Smooth muscle cell (in vitro differentiated cells): ENCODE results near the gene FAM76A. TPM values are rescaled to one million over a fixed set of nuclear protein-coding genes. Genes with fewer than 3 reads are reported as not detected.
"Not testable (repeated sequence)": the region's sequence is repeated elsewhere in the genome, so short reads cannot be mapped to it uniquely, and the experiment has no call there.

Source experiments
- DNase-seq: peaks from one replicate; lab custom pipeline; 2025; ENCODE audit not compliant: unreplicated experiment; lab: John Stamatoyannopoulos, UW
- H2AFZ ChIP-seq: fragments of 200-600 bp; sonication (generic); 2 replicates; pipeline ENCODE4 v1.6.0; 2016; ENCODE audit warnings: antibody characterized with exemption, low read depth, mild to moderate bottlenecking
- H3F3A ChIP-seq: fragments of 200-600 bp; sonication (generic); 2 replicates; pipeline ENCODE4 v1.6.0; 2017; ENCODE audit warnings: antibody characterized with exemption, low read depth
- H3K27ac ChIP-seq: fragments of 200-600 bp; sonication (generic); 2 replicates; pipeline ENCODE4 v1.5.1; 2016; ENCODE audit warnings: low read depth, mild to moderate bottlenecking
- H3K27me3 ChIP-seq: fragments of 200-600 bp; sonication (generic); 2 replicates; pipeline ENCODE4 v1.6.1; 2016; ENCODE audit warnings: low read depth, mild to moderate bottlenecking
- H3K36me3 ChIP-seq: fragments of 200-600 bp; sonication (generic); 2 replicates; pipeline ENCODE4 v1.5.1; 2016; ENCODE audit warnings: low read depth
- H3K4me1 ChIP-seq: fragments of 200-600 bp; sonication (generic); 2 replicates; pipeline ENCODE4 v1.5.1; 2016; ENCODE audit warnings: low read depth
- H3K4me2 ChIP-seq: fragments of 200-600 bp; sonication (generic); 2 replicates; pipeline ENCODE4 v1.6.0; 2016; ENCODE audit warnings: mild to moderate bottlenecking
- H3K4me3 ChIP-seq: fragments of 200-600 bp; sonication (generic); 2 replicates; pipeline ENCODE4 v1.5.1; 2016; ENCODE audit warnings: mild to moderate bottlenecking
- H3K79me2 ChIP-seq: fragments of 200-600 bp; sonication (generic); 2 replicates; pipeline ENCODE4 v1.6.0; 2016; ENCODE audit warnings: low read depth, mild to moderate bottlenecking
- H3K9ac ChIP-seq: fragments of 200-600 bp; sonication (generic); 2 replicates; pipeline ENCODE4 v1.6.0; 2016; ENCODE audit warnings: low read depth
- H3K9me3 ChIP-seq: fragments of 200-600 bp; sonication (generic); replicated peaks from 2 replicates; pipeline ENCODE4 v1.5.1; 2016; ENCODE audit warnings: low read depth
- H4K20me1 ChIP-seq: fragments of 200-600 bp; sonication (generic); 2 replicates; pipeline ENCODE4 v1.6.0; 2016; ENCODE audit warnings: low read depth
- WGBS: methylation state at CpG from one replicate; pipeline ENCODE4 v1.1.7; 2016; ENCODE audit warnings: low lambda C conversion rate; 5-methylcytosine and 5-hydroxymethylcytosine counted together
- polyA plus RNA-seq: library from polyadenylated mRNA; unstranded; fragments of >200 nt; fragmentation: Nextera tagmentation; extraction: Ambion mirVana; gene quantifications from 2 replicates; pipeline ENCODE4 v1.2.1, GENCODE V29; 2016
- total RNA-seq: library from RNA; depleted of rRNA; stranded (reverse); fragments of >200 nt; gene quantifications from 2 replicates; pipeline ENCODE4 v1.2.3, GENCODE V29; 2014
- TF ChIP-seq, protein P1 (sequence below): fragments of 200-600 bp; sonication (generic); IDR thresholded peaks from 2 replicates; pipeline ENCODE4 v1.5.1; 2017; ENCODE audit warnings: borderline replicate concordance, mild to moderate bottlenecking, antibody characterized with exemption; ENCODE audit not compliant: insufficient read depth, poor library complexity, severe bottlenecking

The FAM76A gene
- total and polyA plus RNA-seq, 2 experiments from 2014 or later: 3.1 to 9.0 TPM

- peaks cover 15% of the 10 kb centered on the region for H3K36me3 ChIP-seq
- H3F3A ChIP-seq: no peaks in the 10 kb centered on the region
- H4K20me1 ChIP-seq: peaks cover 54% of the 10 kb centered on the region
- peaks cover 51% of the 10 kb centered on the region for H3K79me2 ChIP-seq
- no peak overlapping the region for H2AFZ ChIP-seq
- H3K4me3 ChIP-seq: no peak overlapping the region
- no peaks in the 10 kb centered on the region for H3K27me3 ChIP-seq
- DNase-seq: no peak
- no peak overlapping the region for H3K4me2 ChIP-seq
- TF ChIP-seq, protein P1, sequence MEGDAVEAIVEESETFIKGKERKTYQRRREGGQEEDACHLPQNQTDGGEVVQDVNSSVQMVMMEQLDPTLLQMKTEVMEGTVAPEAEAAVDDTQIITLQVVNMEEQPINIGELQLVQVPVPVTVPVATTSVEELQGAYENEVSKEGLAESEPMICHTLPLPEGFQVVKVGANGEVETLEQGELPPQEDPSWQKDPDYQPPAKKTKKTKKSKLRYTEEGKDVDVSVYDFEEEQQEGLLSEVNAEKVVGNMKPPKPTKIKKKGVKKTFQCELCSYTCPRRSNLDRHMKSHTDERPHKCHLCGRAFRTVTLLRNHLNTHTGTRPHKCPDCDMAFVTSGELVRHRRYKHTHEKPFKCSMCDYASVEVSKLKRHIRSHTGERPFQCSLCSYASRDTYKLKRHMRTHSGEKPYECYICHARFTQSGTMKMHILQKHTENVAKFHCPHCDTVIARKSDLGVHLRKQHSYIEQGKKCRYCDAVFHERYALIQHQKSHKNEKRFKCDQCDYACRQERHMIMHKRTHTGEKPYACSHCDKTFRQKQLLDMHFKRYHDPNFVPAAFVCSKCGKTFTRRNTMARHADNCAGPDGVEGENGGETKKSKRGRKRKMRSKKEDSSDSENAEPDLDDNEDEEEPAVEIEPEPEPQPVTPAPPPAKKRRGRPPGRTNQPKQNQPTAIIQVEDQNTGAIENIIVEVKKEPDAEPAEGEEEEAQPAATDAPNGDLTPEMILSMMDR: no peak
- peak overlapping the region; percentile 31 for H3K27ac ChIP-seq
- H3K9me3 ChIP-seq: no peaks in the 10 kb centered on the region
- no peak overlapping the region for H3K9ac ChIP-seq
- H3K4me1 ChIP-seq: no peaks in the 10 kb centered on the region
Observed at GRCh38 chr1:27787895-27788294, 62.1 kb downstream of the FAM76A start.

DNA sequence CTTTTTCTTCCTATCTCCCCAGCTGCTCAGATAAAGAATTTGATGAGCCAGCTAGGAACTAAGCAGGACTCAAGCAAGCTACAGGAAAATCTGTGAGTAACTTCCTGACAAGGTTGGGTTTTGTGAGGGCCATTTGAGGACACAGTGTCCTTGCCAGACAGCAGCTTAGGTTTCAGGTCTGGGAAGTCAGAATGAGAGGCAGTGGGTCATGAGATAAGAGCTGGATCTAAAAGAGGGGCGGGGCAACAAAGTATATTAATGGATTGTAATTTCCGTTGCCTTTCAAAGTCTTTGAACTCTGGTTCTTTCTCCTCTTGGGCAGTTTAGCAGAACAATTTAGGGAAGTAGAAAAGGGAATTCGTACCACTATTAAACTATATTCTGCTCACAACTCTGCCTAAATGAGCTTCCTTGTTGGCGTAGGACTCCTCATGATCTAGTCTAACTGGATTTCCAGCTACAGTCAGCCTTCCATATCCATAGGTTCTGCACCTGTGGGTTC lies 63.8 kb downstream of the FAM76A start:
- no peaks in the 10 kb centered on the region for H3K9me3 ChIP-seq
- no peak overlapping the region for H3K9ac ChIP-seq
- H3F3A ChIP-seq: no peaks in the 10 kb centered on the region
- no peak for DNase-seq
- TF ChIP-seq, protein P1: no peak
- peaks cover 37% of the 10 kb centered on the region for H4K20me1 ChIP-seq
- H2AFZ ChIP-seq: no peak overlapping the region
- H3K27me3 ChIP-seq: no peaks in the 10 kb centered on the region
- H3K4me3 ChIP-seq: no peak overlapping the region
- H3K79me2 ChIP-seq: peaks cover 35% of the 10 kb centered on the region
- H3K27ac ChIP-seq: no peak overlapping the region
- no peak overlapping the region for H3K4me2 ChIP-seq
- H3K36me3 ChIP-seq: peaks cover 17% of the 10 kb centered on the region
- no peaks in the 10 kb centered on the region for H3K4me1 ChIP-seq
- WGBS: 93% methylated on average over 4 of the region's 4 CpGs

- not testable (repeated sequence) for H3K9me3 ChIP-seq
- 99% methylated on average over 3 of the region's 3 CpGs for WGBS
- H3K79me2 ChIP-seq: peaks cover 28% of the 10 kb centered on the region
Observed at GRCh38 chr1:27790270-27790669, 64.5 kb downstream of the FAM76A start.

DNA sequence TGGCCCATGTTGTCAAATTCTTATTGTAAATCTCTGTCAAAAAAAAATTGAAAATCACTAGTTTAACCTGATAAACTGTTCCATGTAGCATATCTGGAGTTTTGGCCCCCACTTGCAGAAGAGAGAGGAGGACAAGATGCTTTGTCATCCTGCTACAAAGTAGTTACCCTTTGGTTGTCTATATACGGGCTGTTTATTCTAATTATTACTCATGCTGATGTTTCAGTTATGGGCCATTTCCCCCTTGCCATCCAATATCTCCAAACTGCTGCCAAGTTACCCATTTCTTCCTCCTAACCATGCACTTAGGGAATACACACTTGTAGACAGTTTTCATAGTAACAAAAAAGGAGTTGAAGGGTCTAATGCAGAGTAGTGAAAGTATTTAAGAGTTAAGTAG lies 69.8 kb downstream of the FAM76A start:
- no peaks in the 10 kb centered on the region for H3K4me1 ChIP-seq
- no peak overlapping the region for H3K27ac ChIP-seq
- TF ChIP-seq, protein P1: no peak
- H3K4me2 ChIP-seq: no peak overlapping the region
- no peaks in the 10 kb centered on the region for H3K9me3 ChIP-seq
- no peak overlapping the region for H2AFZ ChIP-seq
- no peak overlapping the region for H3K4me3 ChIP-seq
- H4K20me1 ChIP-seq: no peaks in the 10 kb centered on the region
- H3K36me3 ChIP-seq: peaks cover 16% of the 10 kb centered on the region
- H3F3A ChIP-seq: no peaks in the 10 kb centered on the region
- DNase-seq: no peak
- H3K27me3 ChIP-seq: no peaks in the 10 kb centered on the region
- no peaks in the 10 kb centered on the region for H3K79me2 ChIP-seq
- WGBS: 95% methylated on average over 1 of the region's 1 CpG
- no peak overlapping the region for H3K9ac ChIP-seq

More at GRCh38 chr1:27790270-27790669, 64.5 kb downstream of the FAM76A start:
- not testable (repeated sequence) for H3K4me3 ChIP-seq, H3K4me1 ChIP-seq, H3K9ac ChIP-seq, H3K4me2 ChIP-seq, H3K27ac ChIP-seq, H3F3A ChIP-seq, H2AFZ ChIP-seq, H3K27me3 ChIP-seq, DNase-seq
- peaks cover 32% of the 10 kb centered on the region for H4K20me1 ChIP-seq
- H3K36me3 ChIP-seq: peaks cover 17% of the 10 kb centered on the region
